ENCODE measurements around the gene RNF144B.

DNA sequence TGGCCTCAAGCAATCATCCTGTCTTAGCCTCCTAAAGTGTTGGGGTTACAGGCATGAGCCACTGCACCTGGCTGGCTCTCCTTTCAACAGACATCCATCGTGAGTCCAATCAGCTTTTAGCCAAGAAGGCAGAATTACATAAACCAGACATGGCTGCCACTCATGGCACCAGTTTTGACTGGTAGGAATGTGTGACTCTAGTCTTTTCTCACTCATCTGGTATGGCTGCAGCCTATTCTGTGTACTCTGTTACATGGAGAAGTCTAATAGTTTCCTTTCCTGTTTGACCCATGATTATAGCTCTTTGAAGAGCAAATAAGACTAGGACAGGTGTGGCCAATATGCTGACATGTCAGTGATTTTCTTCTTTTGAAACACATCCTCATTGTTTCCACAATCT is 27.0 kb upstream of the RNF144B start:
- TF ChIP-seq POLR2AphosphoS5 (IDR thresholded peaks at IDR 0.05; ENCODE audit: low read depth, low read length) = no peak
- no peak for TF ChIP-seq POLR2A (IDR thresholded peaks at IDR 0.05; ENCODE audit: low read depth, low read length)
- no peak for TF ChIP-seq TAF1 (IDR thresholded peaks at IDR 0.05; ENCODE audit: borderline replicate concordance, low read depth, low read length)

Measured in GM12892 (cell line).